ENCODE data around the gene TFEC. TPM values are rescaled to one million over a fixed set of nuclear protein-coding genes. Genes with fewer than 3 reads are reported as not detected.
"Not testable (repeated sequence)": the region's sequence is repeated elsewhere in the genome, so short reads cannot be mapped to it uniquely, and the experiment has no call there.

TFEC gene
- total RNA-seq, 1 donor from 2014 or later, result 2.2 TPM

DNA sequence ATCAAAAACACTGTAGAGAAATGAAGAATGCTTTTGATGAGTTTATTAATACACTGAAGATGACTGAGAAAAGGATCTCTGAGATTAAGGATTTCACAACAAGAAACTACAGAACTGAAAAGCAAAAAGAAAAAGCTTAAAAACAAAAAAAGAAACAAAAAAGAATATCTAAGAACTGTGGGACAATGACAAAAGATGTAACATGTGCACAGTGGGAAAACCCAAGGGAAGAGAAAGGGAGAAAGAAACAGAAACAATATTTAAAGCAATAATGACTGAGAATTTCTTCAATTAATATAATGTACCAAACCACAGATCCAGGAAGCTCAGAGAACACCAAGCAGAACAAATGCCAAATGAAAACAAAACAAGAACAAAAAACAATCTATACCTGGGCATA lies 42.2 kb downstream of the TFEC start:
- DNase-seq, result no peak

GRCh38 chr7:115987486-115987885 lies 43.1 kb downstream of the TFEC start:
- no peak for DNase-seq

- DNase-seq, result no peak
Observed at GRCh38 chr7:115984105-115984504, 46.5 kb downstream of the TFEC start.

GRCh38 chr7:115980159-115980558 lies 50.4 kb downstream of the TFEC start:
- DNase-seq, result no peak

DNA sequence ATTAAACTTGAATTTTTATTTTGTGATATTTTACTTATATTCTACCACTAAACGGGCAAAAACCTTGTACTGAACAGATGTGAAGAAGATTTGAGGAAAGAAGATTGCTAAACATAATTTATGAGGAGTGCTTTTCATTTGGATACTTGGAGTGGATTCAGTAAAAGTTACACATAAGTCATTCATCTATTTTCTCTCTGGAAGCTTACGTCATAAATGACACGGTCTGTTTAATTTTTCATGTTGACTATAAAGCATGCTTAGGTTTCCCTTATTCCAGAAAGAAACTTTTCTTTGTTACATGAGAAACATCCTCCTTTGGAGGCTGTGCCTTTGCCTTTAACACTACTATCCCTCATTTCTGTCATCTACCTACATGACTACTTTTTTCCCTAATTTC lies 53.9 kb downstream of the TFEC start:
- DNase-seq, result no peak

DNA sequence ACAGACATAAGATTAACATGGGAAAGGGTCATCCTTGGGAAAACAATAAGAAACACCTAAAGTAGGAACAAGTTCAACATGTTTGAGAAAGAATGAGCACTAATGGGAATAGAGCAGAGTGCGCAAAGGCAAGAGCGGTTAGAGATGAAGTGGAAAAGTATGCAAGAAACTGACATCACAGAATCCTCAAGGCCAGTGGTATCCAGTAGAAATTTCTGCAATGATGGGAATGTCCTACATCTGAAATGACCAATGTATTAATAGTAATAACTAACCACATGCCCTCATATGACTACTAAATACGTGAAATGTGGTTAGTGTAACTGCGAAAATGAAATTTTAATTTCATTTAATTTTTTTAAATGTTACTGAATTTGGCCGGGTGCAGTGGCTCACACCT lies 54.8 kb downstream of the TFEC start:
- DNase-seq, result no peak

DNA sequence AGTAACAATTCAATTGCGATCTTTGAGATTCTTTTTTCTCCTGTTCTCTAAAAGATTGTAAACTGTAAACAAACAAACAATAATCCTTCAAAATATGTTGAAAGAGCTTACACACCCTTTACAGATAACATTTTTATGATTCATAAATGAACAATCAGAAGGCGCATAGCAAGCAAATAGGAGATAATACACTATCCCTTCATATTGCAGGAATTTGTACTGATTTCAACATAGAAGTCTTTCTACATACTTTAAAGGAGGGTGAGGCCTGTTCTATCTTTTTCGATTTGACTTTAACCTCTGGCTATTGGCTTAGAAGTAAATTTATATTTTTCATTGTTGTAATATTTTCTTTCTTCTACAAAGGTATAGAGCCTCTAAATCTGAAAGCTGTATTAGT lies 57.2 kb downstream of the TFEC start:
- DNase-seq, result no peak

GRCh38 chr7:115971506-115971905 lies 59.1 kb downstream of the TFEC start:
- no peak for DNase-seq

DNA sequence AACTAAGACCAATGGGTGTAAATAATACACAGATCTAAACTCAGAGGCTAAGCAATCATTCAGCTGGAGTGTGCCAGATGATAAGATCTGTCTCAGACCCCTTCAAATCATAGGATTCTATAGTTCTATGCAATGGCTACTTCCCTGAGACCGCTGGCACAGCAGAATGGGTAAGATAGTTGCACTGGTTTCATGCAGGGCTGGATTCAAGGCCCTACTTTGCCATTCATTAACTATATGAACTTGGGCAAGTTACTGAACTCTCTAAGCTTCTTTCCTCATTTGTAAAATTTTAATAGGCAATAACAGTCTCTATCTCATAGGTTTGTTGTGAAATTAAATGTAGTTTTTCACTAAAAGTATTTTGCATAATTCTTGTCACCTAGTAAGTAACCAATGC lies 62.0 kb downstream of the TFEC start:
- no peak for DNase-seq

DNA sequence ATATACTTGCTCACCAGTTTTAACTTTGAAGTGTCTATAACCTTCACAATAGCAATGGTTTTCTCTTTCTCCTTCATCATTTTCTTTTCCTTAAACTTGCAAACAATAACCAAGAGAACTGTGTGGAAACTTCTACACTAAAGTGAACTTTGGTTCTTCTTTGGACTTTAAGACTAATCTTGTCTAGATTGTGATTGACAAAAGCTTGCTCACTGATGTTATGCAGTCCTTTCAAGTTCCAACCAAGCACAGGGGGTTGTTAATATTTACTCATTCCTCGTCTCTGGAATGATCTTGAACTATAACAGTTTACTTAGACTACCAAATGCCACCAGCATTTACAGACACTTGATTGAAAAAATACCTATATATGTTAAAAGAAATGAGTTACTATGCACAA lies 62.4 kb downstream of the TFEC start:
- no peak for DNase-seq

GRCh38 chr7:115965796-115966475 lies 64.6 kb downstream of the TFEC start:
- DNase-seq, result no peak

- no peak for DNase-seq
Observed at GRCh38 chr7:115965236-115965635, 65.3 kb downstream of the TFEC start.

DNA sequence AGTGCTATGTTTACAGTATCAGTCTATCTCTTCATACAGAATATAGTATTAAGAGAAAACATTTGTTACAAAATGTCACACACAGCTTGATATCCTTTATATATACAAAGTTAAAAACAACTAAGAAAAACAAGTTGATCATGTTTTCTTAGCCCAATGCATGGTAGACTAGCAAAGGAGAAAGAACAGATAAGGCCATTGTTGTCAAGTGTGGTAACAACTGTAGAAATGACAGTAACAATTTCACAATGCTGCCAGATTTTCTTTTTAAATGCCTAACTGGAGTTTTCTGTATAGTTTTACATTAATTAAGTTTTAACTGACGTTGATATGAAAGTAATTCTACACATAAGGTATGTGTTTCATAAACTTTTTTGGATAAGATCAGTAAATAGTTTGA lies 65.8 kb downstream of the TFEC start:
- no peak for DNase-seq

- DNase-seq, result no peak
Observed at GRCh38 chr7:115962340-115962739, 68.2 kb downstream of the TFEC start.

DNA sequence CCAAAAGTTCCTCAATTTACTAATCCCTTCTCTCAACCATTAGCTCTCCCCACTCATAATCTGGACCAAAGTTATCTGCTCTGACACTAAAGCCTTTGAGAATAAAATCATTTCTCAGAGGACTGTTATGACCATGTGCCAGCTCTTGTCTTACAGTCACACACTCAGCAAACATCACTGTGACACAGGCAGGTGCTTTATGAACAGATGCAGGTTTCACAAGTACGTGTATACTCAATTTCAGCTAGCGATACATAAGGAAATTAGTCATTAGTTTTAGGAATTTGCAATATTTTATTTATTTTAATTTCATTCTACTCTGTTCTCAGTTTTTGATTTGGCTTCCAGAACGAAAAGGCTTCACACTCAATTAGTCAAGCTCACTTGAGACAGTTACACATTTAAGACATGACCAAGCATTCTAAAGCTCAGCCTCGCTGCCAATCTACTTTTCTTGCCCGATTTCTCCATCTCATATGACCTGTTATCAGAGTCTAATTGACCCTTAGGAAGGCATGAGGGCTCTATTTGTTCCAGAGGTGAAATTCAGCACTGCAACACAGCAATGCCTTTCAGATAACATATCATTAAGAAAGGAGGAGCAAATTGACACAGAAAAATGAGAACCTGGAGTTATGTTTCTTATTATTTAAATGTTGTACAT lies 76.8 kb downstream of the TFEC start:
- DNase-seq, result no peak

GRCh38 chr7:115952832-115953231 lies 77.7 kb downstream of the TFEC start:
- no peak for DNase-seq

GRCh38 chr7:115951547-115951946 lies 79.0 kb downstream of the TFEC start:
- no peak for DNase-seq

GRCh38 chr7:115941703-115942268 lies 88.8 kb downstream of the TFEC start:
- no peak for DNase-seq

- no peak for DNase-seq
Observed at GRCh38 chr7:115940460-115941060, 90.0 kb downstream of the TFEC start.

GRCh38 chr7:115937960-115938359 lies 92.6 kb downstream of the TFEC start:
- DNase-seq, result no peak

DNA sequence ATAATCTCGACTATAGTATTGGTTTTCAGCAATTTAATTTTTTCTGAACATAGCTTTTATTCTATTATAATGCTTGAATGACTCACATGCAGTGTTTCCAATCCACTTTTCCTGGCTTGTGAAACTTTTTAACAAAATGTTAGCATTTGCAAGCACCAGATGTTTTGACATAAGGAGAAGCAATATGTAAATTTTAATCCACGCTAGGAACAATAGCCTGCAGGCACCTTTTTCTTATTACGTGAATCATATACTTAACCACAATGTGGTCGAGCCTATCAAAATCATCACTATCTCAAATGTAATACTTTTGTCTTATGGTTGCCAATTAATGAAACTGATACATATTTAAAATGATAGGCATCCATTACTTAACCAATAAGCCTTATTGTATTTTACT lies 97.1 kb downstream of the TFEC start:
- no peak for DNase-seq

- DNase-seq, result no peak
Observed at GRCh38 chr7:115932880-115933279, 97.7 kb downstream of the TFEC start.

DNA sequence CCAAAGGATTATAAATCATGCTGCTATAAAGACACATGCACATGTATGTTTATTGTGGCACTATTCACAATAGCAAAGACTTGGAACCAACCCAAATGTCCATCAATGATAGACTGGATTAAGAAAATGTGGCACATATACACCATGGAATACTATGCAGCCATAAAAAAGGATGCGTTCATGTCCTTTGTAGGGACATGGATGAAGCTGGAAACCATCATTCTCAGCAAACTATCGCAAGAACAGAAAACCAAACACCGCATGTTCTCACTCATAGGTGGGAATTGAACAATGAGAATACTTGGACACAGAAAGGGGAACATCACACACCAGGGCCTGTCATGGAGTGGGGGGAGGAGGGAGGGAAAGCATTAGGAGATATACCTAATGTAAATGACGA lies 100.4 kb downstream of the TFEC start:
- not testable (repeated sequence) for DNase-seq

GRCh38 chr7:115929736-115930135 lies 100.8 kb downstream of the TFEC start:
- DNase-seq, result not testable (repeated sequence)

All from occipital lobe (tissue), 2 donors.